Activated B cell treated with CpG ODN at 0.5 μM for 24 hours (primary cell): ENCODE measurements around the gene EIF4G1. TPM values are rescaled to one million over a fixed set of nuclear protein-coding genes. Genes with fewer than 3 reads are reported as not detected.

Experiments
- ATAC-seq: fragments of 200-7000 bp; cut with Tn5 transposase; one replicate; pipeline ENCODE4 v1.10.0; 2021; ENCODE audit warnings: low read depth, mild to moderate bottlenecking, moderate library complexity
- CTCF ChIA-PET: fragments of 350-600 bp; sonication (Branson Sonifier 250); formaldehyde crosslinking; loops from one replicate; lab custom pipeline; 2021; ENCODE audit warnings: antibody characterized with exemption; lab: Charles Lee
- POLR2A ChIA-PET: fragments of 350-600 bp; sonication (Branson Sonifier 250); formaldehyde crosslinking; loops from one replicate; lab custom pipeline; 2021; ENCODE audit warnings: antibody characterized with exemption; lab: Charles Lee
- DNase-seq: peaks from one replicate; pipeline ENCODE4 v3.0.0; 2022
- H3K27ac Mint-ChIP-seq: one replicate; pipeline ENCODE4 v1.8.0; 2020; ENCODE audit warnings: mixed read lengths
- H3K27me3 Mint-ChIP-seq: one replicate; pipeline ENCODE4 v1.8.0; 2021; ENCODE audit warnings: mixed read lengths
- H3K36me3 Mint-ChIP-seq: one replicate; pipeline ENCODE4 v1.8.0; 2021; ENCODE audit warnings: low read depth, mixed read lengths
- H3K4me1 Mint-ChIP-seq: one replicate; pipeline ENCODE4 v1.8.0; 2021; ENCODE audit warnings: mixed read lengths
- H3K4me3 Mint-ChIP-seq: one replicate; pipeline ENCODE4 v1.8.0; 2020; ENCODE audit warnings: mild to moderate bottlenecking, mixed read lengths
- H3K9me3 Mint-ChIP-seq: one replicate; pipeline ENCODE4 v1.8.0; 2020; ENCODE audit warnings: mixed read lengths
- CTCF ChIP-seq: fragments of 200-600 bp; IDR thresholded peaks from one replicate; pipeline ENCODE4 v1.8.0; 2022; ENCODE audit warnings: antibody characterized with exemption, mild to moderate bottlenecking
- intact Hi-C: fragments of 100-400 bp; cut with micrococcal nuclease; formaldehyde crosslinking; loops from one replicate; pipeline ENCODE4 v1.15.1; 2024
- total RNA-seq: library from RNA; stranded (reverse); gene quantifications from 2 replicates; pipeline ENCODE4 v1.2.3, GENCODE V29; 2022

The EIF4G1 gene
- total RNA-seq, 1 donor from 2014 or later = 319 TPM

GRCh38 chr3:184359610-184360009 lies 45.2 kb downstream of the EIF4G1 start:
- peaks cover 10% of the 10 kb centered on the region for H3K36me3 Mint-ChIP-seq
- intact Hi-C loops = loop anchor here (5.0 kb wide), 4 partner anchors 353 to 722 kb away; partner anchors contain the start of genes KLHL24 and MAGEF1
- ChIA-PET CTCF (interaction anchor here (1.1 kb wide), 1 partner anchor 110 kb away, joined by 3 read pairs; the partner anchor contains the start of gene EEF1AKMT4), POLR2A (no interaction called here)
- peaks cover 20% of the 10 kb centered on the region for H3K4me1 Mint-ChIP-seq
- no peak for ATAC-seq
- no peaks in the 10 kb centered on the region for H3K9me3 Mint-ChIP-seq
- peak overlapping the region; percentile 72 for H3K4me3 Mint-ChIP-seq
- no peak for TF ChIP-seq CTCF
- no peak overlapping the region for H3K27ac Mint-ChIP-seq
- no peaks in the 10 kb centered on the region for H3K27me3 Mint-ChIP-seq
- no peak for DNase-seq

DNA sequence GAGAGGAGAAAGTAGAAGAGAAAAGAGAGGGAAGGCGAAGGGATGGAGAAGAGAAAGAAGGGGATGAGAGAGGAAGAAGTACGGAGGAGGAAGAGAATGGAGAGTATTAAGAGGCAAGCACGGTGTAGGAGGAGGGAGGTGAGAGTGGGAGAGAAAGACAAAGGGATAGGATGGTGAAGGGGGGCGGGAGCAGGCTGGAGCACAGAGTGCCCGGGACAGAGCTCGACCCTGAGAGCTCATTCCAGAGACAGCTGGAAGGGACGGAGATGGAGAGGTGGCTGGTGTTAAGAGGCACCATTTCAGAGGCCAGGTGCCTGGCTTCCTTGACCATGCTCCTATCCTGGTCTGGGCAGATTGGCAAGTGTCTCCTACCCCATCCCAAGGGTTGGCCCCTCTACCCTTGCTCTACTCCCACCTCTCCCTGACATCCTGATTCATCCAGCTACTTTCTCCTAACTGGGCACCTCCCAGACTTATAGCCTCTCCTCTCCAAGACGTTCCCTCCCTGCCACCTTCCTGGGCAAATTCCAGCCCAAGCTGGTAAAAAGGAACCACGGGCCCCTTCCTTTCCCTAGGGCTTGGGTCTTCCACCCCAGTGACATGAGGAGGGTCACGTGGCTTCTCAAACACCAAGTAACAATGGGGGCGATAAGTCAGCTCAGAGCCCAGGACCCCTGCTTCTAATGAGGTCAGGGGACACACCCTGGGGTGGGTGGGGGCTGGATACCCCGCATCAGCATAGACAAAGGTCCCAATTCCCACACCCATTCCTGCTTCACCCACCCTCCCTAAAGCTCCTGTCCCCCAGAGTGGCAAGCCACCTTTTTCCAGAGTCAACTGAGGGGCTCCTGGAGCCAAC lies 45.9 kb downstream of the EIF4G1 start:
- no peak for TF ChIP-seq CTCF
- DNase-seq (no peak), ATAC-seq (no peak)
- no peaks in the 10 kb centered on the region for H3K9me3 Mint-ChIP-seq
- CTCF ChIA-PET = interaction anchor here (1.1 to 1.4 kb wide), 2 partner anchors 11 to 111 kb away, joined by 3 read pairs; partner anchors contain the start of gene EEF1AKMT4
- no peaks in the 10 kb centered on the region for H3K27me3 Mint-ChIP-seq
- peaks cover 14% of the 10 kb centered on the region for H3K36me3 Mint-ChIP-seq
- peak overlapping the region; percentile 72 for H3K4me3 Mint-ChIP-seq
- POLR2A ChIA-PET = interaction anchor here (0.5 to 0.8 kb wide), 3 partner anchors 22 to 452 kb away, joined by 3 to 4 read pairs (median 3); partner anchors contain the start of gene VPS8
- H3K4me1 Mint-ChIP-seq = peaks cover 25% of the 10 kb centered on the region
- intact Hi-C loops = loop anchor here (5.0 kb wide), 4 partner anchors 352 to 723 kb away; partner anchors contain the start of genes KLHL24 and MAGEF1
- H3K27ac Mint-ChIP-seq = no peak overlapping the region

- no peaks in the 10 kb centered on the region for H3K9me3 Mint-ChIP-seq
- TF ChIP-seq CTCF = no peak
- DNase-seq (no peak), ATAC-seq (no peak)
- intact Hi-C loops = loop anchor here (5.0 kb wide), 4 partner anchors 351 to 724 kb away; partner anchors contain the start of genes KLHL24 and MAGEF1
- H3K27me3 Mint-ChIP-seq = no peaks in the 10 kb centered on the region
- ChIA-PET CTCF (interaction anchor here (1.1 to 1.4 kb wide), 3 partner anchors 10 to 153 kb away, joined by 3 to 4 read pairs (median 3); partner anchors contain the start of gene EEF1AKMT4), POLR2A (interaction anchor here (0.7 to 0.8 kb wide), 2 partner anchors 23 to 46 kb away, joined by 3 read pairs; no protein-coding TSS in a partner anchor)
- H3K4me1 Mint-ChIP-seq = peaks cover 25% of the 10 kb centered on the region
- H3K27ac Mint-ChIP-seq = peak overlapping the region; percentile 19
- H3K36me3 Mint-ChIP-seq = peaks cover 16% of the 10 kb centered on the region
- H3K4me3 Mint-ChIP-seq = peak overlapping the region; percentile 72
Observed at GRCh38 chr3:184360929-184361531, 46.6 kb downstream of the EIF4G1 start.

- H3K27ac Mint-ChIP-seq = peak within 1 kb of the TSS; percentile 90
- no peaks in the 10 kb centered on the region for H3K9me3 Mint-ChIP-seq
- peak; percentile 36 for ATAC-seq
- intact Hi-C loops = loop anchor here (5.0 kb wide), 4 partner anchors 351 to 724 kb away; partner anchors contain the start of genes KLHL24 and MAGEF1
- H3K36me3 Mint-ChIP-seq = peaks cover 19% of the 10 kb centered on the region
- no peak for DNase-seq
- TF ChIP-seq CTCF = no peak
- CTCF ChIA-PET = interaction anchor here (1.1 kb wide), 1 partner anchor 152 kb away, joined by 4 read pairs; no protein-coding TSS in a partner anchor
- H3K27me3 Mint-ChIP-seq = no peaks in the 10 kb centered on the region
- POLR2A ChIA-PET = interaction anchor here (0.8 kb wide), 1 partner anchor 24 kb away, joined by 3 read pairs; no protein-coding TSS in a partner anchor
- H3K4me1 Mint-ChIP-seq = peaks cover 25% of the 10 kb centered on the region
- H3K4me3 Mint-ChIP-seq = peak within 1 kb of the TSS; percentile 96
Observed at GRCh38 chr3:184361532-184361931, 47.1 kb downstream of the EIF4G1 start, which contains the start of the genes CLCN2 and POLR2H. TSS of gene CLCN2 (minus strand) at chr3:184361605. CDS start at chr3:184361479, 126 bp downstream. TSS of gene POLR2H (plus strand) at chr3:184361710. CDS start at chr3:184363493, 1,783 bp downstream.
